ENCODE measurements around the gene ZNF385D.

The ZNF385D gene

GRCh38 chr3:21484057-21484827 lies 266.8 kb downstream of the ZNF385D start:
- peak; percentile 77 for DNase-seq (ENCODE audit: low read depth)
- TF ChIP-seq CTCF (IDR thresholded peaks at IDR 0.05; ENCODE audit: low read depth, low read length), result peak; percentile 76
- no peak for TF ChIP-seq MAX (IDR thresholded peaks at IDR 0.05; ENCODE audit: low read depth, low read length)

GRCh38 chr3:21481991-21482390 lies 269.0 kb downstream of the ZNF385D start:
- DNase-seq (ENCODE audit: low read depth), result no peak
- TF ChIP-seq MYC (IDR thresholded peaks at IDR 0.05; ENCODE audit: low read depth, low read length) (no peak), POLR2A (IDR thresholded peaks at IDR 0.05; ENCODE audit: extremely low read depth, insufficient read length) (no peak), CTCF (IDR thresholded peaks at IDR 0.05; ENCODE audit: low read depth, low read length) (no peak), MAX (IDR thresholded peaks at IDR 0.05; ENCODE audit: low read depth, low read length) (no peak)
- H3K4me3 ChIP-seq (ENCODE audit: low read depth, low read length), result no peak overlapping the region

More at GRCh38 chr3:21484057-21484827, 266.8 kb downstream of the ZNF385D start:
- H3K4me3 ChIP-seq (ENCODE audit: low read depth, low read length), result no peak overlapping the region

GRCh38 chr3:21477541-21478288 lies 273.3 kb downstream of the ZNF385D start:
- no peak for DNase-seq (ENCODE audit: low read depth)
- TF ChIP-seq POLR2A (IDR thresholded peaks at IDR 0.05; ENCODE audit: extremely low read depth, insufficient read length) (no peak), CTCF (IDR thresholded peaks at IDR 0.05; ENCODE audit: low read depth, low read length) (no peak), MYC (IDR thresholded peaks at IDR 0.05; ENCODE audit: low read depth, low read length) (no peak), MAX (IDR thresholded peaks at IDR 0.05; ENCODE audit: low read depth, low read length) (no peak)
- no peak overlapping the region for H3K4me3 ChIP-seq (ENCODE audit: low read depth, low read length)

- TF ChIP-seq CTCF (IDR thresholded peaks at IDR 0.05; ENCODE audit: low read depth, low read length), result no peak
- no peak for TF ChIP-seq MAX (IDR thresholded peaks at IDR 0.05; ENCODE audit: low read depth, low read length)
- no peak for TF ChIP-seq MYC (IDR thresholded peaks at IDR 0.05; ENCODE audit: low read depth, low read length)
- TF ChIP-seq POLR2A (IDR thresholded peaks at IDR 0.05; ENCODE audit: extremely low read depth, insufficient read length), result no peak
- H3K4me3 ChIP-seq (ENCODE audit: low read depth, low read length), result no peak overlapping the region
Measured at GRCh38 chr3:21466476-21466875, 284.5 kb downstream of the ZNF385D start.

GRCh38 chr3:21464746-21465145 lies 286.3 kb downstream of the ZNF385D start:
- no peak for DNase-seq (ENCODE audit: low read depth)
- no peak overlapping the region for H3K4me3 ChIP-seq (ENCODE audit: low read depth, low read length)
- TF ChIP-seq CTCF (IDR thresholded peaks at IDR 0.05; ENCODE audit: low read depth, low read length), result no peak
- TF ChIP-seq MAX (IDR thresholded peaks at IDR 0.05; ENCODE audit: low read depth, low read length), result no peak
- no peak for TF ChIP-seq POLR2A (IDR thresholded peaks at IDR 0.05; ENCODE audit: extremely low read depth, insufficient read length)
- TF ChIP-seq MYC (IDR thresholded peaks at IDR 0.05; ENCODE audit: low read depth, low read length), result no peak

More at GRCh38 chr3:21466476-21466875, 284.5 kb downstream of the ZNF385D start:
- no peak for DNase-seq (ENCODE audit: low read depth)

All from NB4 (cell line).